Subcutaneous adipose tissue (tissue), 4 donors: ENCODE measurements around the gene ADAT3. TPM values are rescaled to one million over a fixed set of nuclear protein-coding genes. Genes with fewer than 3 reads are reported as not detected.

Source experiments
- total RNA-seq, 4 donors: library from RNA; depleted of rRNA; stranded (reverse); fragments of >200 nt; gene quantifications; one replicate each; pipeline ENCODE4 v1.1.0, GENCODE V29; 2016
- TF ChIP-seq, protein P1 (sequence below): fragments of 450-650 bp; IDR thresholded peaks from one replicate; pipeline ENCODE4 v1.5.1; 2016; ENCODE audit warnings: low read depth, mild to moderate bottlenecking, control low read depth, antibody characterized with exemption, moderate library complexity

ADAT3 gene
- total RNA-seq: 1 to 10 TPM in 1 of 4 donors, under 1 TPM in 3; 0.68 to 1.1 (median 0.93) TPM

DNA sequence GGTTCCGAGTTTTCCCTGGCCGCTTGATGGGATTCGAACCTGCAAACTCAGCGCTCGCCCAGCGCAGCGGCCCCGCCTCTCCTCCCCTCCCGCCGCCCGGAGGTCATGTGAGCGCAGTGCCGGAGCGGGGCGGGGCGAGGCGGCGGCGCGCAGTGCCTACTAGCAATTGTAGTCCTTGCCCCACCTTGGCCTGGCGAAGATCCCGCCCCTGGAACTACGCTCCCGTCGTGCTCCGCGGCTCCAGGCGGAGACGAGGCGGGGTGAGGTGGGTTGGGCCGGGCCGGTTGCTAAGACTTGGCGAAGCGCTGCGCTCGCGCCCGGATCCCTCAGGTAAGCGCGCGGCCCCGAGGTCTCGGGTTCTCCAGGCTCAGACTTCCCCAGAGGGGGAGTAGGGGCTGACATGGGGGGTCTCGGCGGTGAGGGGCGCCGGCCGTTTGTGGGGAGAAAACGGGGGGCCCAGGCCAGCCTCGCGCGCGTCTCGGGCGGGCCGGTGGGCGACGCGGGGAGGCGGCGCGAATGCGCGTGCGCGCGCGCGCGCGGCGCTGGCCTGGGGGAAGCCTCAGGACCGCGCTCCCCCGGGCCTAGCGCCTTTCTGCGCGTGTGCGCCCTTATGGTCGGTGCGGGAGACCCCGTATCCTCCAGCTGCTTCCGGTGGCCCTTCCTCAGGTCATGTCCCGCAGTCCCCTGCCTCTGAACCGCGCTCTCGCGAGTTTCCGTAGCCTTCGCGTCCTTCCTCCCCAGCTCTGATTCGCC, at the start of gene ADAT3, which contains the start of gene SCAMP4:
ADAT3 (plus strand) TSS at position 290 of the 753 bp plus-strand sequence. CDS start 6,649 bp downstream, outside the sequence.
SCAMP4 (plus strand) TSS at position 290 of the 753 bp plus-strand sequence. CDS start 9,621 bp downstream, outside the sequence.
- TF ChIP-seq, protein P1, sequence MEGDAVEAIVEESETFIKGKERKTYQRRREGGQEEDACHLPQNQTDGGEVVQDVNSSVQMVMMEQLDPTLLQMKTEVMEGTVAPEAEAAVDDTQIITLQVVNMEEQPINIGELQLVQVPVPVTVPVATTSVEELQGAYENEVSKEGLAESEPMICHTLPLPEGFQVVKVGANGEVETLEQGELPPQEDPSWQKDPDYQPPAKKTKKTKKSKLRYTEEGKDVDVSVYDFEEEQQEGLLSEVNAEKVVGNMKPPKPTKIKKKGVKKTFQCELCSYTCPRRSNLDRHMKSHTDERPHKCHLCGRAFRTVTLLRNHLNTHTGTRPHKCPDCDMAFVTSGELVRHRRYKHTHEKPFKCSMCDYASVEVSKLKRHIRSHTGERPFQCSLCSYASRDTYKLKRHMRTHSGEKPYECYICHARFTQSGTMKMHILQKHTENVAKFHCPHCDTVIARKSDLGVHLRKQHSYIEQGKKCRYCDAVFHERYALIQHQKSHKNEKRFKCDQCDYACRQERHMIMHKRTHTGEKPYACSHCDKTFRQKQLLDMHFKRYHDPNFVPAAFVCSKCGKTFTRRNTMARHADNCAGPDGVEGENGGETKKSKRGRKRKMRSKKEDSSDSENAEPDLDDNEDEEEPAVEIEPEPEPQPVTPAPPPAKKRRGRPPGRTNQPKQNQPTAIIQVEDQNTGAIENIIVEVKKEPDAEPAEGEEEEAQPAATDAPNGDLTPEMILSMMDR: no peak

DNA sequence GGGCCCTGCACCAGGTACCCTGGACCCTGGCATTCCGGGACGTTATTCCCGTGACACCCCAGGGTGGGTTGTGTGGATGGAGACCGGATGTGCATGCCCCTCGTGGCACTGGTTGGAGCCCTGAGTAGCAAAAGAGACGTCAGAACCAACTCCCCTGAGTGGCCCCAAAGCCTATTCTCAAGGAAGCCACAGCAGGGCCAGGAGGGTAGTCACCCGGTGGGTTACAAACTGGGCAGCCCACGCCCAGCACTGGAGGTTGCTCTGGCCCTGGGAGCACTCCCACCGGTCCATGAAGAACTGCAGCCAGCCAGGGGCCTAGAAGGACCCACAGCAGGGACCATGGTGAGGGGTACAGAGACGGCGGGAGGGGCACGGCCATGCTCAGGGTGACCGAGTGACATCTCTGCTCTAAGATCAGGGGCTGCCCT, 49.4 kb upstream of the ADAT3 start:
- TF ChIP-seq, protein P1: no peak

DNA sequence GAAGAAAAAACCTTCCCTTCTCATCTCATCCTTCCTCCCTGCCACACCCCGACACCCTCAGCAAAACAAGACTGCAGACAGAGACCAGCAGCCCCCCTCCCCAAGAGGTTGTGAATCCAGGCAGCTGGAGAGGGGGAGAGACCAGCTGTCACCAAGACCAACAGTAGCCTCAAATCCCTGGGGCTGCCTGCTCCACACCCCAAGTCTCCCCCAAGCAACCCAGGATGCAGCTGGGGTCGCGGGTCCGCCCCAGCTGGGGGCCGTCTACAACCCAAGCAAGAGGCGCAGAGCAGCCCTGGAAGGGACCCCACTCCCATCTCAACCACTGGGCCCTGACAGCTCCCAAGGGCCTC, 48.9 kb upstream of the ADAT3 start:
- TF ChIP-seq, protein P1: no peak

GRCh38 chr19:1856698-1857603, 48.2 kb upstream of the ADAT3 start:
- TF ChIP-seq, protein P1: no peak

DNA sequence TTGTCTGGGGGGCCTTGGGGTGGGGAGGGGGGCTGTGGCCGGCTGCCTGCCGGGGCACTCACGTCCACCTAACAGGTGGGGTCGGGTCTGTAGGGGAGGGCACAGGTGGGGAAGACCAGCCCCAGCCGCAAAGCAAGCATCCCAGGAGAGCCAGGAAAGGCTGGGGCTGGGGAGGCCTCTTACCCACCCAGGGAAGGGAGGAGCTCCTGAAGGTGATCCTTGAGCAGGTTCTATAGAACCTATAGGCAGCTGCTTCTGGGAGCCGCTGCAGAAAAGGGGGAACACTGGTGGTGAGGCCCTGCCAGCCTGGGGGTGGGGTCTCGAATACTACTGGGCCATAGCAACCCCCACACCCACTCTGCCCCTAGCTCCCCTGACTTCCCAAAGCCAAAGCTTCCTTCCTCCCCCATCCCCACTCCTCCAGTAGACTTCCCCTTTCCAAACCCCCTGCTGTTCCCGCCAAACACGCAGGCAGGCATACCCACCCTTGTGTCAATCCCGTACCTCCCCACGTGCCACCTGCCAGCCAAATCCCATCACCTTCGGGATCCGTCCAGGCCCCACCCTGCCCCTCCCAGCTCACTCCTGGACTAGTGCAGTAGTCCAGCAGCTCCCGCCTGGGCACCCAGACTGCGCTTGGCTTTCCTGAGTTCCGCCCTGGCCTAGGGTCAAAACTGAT, 47.4 kb upstream of the ADAT3 start:
- TF ChIP-seq, protein P1: no peak

GRCh38 chr19:1858412-1859081, 46.7 kb upstream of the ADAT3 start:
- TF ChIP-seq, protein P1: no peak
